BLaER1 (cell line): ENCODE measurements around the gene STXBP1.

Experiments used
- H3K27ac ChIP-seq: shearing (Covaris generic); formaldehyde crosslinking; 2 replicates; pipeline ENCODE4 v1.8.1; 2022
- H3K27me3 ChIP-seq: shearing (Covaris generic); formaldehyde crosslinking; 2 replicates; pipeline ENCODE4 v1.8.1; 2022
- H3K36me3 ChIP-seq: shearing (Covaris generic); formaldehyde crosslinking; 2 replicates; pipeline ENCODE4 v1.8.1; 2022
- H3K4me1 ChIP-seq: shearing (Covaris generic); formaldehyde crosslinking; 2 replicates; pipeline ENCODE4 v1.8.1; 2022
- H3K4me2 ChIP-seq: shearing (Covaris generic); formaldehyde crosslinking; 2 replicates; pipeline ENCODE4 v1.8.1; 2022
- H3K4me3 ChIP-seq: shearing (Covaris generic); formaldehyde crosslinking; 2 replicates; pipeline ENCODE4 v1.8.1; 2022
- H3K9ac ChIP-seq: shearing (Covaris generic); formaldehyde crosslinking; 2 replicates; pipeline ENCODE4 v1.8.1; 2022
- H3K9me3 ChIP-seq: shearing (Covaris generic); formaldehyde crosslinking; 2 replicates; pipeline ENCODE4 v1.8.1; 2022
- H4K20me1 ChIP-seq: shearing (Covaris generic); formaldehyde crosslinking; 2 replicates; pipeline ENCODE4 v1.8.1; 2022
- Cebpa-rat ChIP-seq: shearing (Covaris generic); IDR thresholded peaks from 2 replicates; pipeline ENCODE4 v1.8.1; 2022

Gene STXBP1

DNA sequence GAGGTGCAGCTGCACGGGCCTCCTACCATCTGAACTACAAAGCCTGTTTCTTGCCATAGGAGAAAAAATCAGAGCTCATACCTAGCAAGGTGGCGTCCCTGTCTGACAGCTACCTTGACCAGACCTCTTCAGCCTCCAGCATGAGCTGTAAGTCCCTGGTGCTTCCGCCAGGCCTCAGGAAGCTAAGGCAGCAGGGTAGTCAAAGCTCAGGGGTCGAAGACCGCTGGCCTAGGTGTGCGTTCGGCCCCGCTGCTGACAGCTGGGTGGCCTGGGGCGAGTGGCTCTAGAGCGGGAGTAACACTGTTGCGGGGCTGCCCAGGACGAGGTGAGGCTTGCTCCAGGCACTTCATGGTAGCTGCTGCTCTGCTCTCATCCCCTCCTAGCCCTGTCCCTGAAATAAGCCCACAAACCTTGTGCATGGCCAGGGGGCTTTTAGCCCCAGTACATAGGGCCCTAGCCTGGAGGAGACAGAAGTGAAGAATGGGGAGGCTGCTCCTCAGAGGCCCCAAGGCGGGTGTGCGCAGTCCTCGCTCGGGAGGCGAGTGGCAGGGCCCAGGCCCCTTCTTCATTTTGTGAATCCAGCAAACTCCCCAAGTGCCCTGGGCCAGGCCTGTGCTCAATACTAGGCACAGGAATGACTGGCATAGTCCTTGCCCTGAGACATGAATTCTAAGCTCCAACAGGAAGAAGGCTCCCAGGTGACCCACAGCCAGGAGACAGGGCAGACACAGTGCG lies 117.6 kb downstream of the STXBP1 start:
- peak overlapping the region; percentile 24; the same call in 1 of the 2 replicates for H3K9ac ChIP-seq
- peaks cover 42% of the 10 kb centered on the region for H3K36me3 ChIP-seq
- no peaks in the 10 kb centered on the region for H3K27me3 ChIP-seq
- no peak overlapping the region for H3K4me2 ChIP-seq
- no peak overlapping the region for H3K4me3 ChIP-seq
- H3K9me3 ChIP-seq = no peaks in the 10 kb centered on the region
- H3K27ac ChIP-seq = no peak overlapping the region
- no peak for TF ChIP-seq Cebpa-rat
- no peaks in the 10 kb centered on the region for H4K20me1 ChIP-seq
- H3K4me1 ChIP-seq = peaks cover 29% of the 10 kb centered on the region

DNA sequence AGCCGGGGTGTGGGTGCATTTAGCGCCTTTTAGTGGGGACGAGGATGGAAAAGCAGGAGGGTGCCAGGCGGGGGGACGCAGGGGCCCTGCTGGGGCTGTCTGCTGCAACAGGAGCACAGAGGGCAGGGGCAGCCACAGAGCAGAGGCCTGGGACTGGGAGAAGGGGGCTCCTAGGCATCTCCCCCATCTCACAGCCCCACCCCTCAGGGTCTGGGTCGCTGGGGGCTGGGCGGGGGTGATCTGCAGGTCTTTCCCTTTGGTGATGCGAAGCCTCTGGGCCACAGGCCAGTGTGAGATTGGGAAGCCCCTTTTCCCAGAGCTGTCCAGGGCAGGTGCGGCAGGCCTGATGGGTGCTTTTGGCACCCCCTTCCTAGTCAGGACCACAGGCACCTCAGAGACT lies 118.2 kb downstream of the STXBP1 start:
- H3K9me3 ChIP-seq = no peaks in the 10 kb centered on the region
- no peak overlapping the region for H3K4me2 ChIP-seq
- H3K27me3 ChIP-seq = no peaks in the 10 kb centered on the region
- no peak overlapping the region; the same call in 1 of the 2 replicates for H3K9ac ChIP-seq
- no peaks in the 10 kb centered on the region for H4K20me1 ChIP-seq
- H3K36me3 ChIP-seq = peaks cover 42% of the 10 kb centered on the region
- TF ChIP-seq Cebpa-rat = no peak
- peaks cover 29% of the 10 kb centered on the region for H3K4me1 ChIP-seq
- H3K4me3 ChIP-seq = no peak overlapping the region
- H3K27ac ChIP-seq = 0 out of 2 replicates have a peak overlapping the region, but pooled peaks have one; percentile 30

DNA sequence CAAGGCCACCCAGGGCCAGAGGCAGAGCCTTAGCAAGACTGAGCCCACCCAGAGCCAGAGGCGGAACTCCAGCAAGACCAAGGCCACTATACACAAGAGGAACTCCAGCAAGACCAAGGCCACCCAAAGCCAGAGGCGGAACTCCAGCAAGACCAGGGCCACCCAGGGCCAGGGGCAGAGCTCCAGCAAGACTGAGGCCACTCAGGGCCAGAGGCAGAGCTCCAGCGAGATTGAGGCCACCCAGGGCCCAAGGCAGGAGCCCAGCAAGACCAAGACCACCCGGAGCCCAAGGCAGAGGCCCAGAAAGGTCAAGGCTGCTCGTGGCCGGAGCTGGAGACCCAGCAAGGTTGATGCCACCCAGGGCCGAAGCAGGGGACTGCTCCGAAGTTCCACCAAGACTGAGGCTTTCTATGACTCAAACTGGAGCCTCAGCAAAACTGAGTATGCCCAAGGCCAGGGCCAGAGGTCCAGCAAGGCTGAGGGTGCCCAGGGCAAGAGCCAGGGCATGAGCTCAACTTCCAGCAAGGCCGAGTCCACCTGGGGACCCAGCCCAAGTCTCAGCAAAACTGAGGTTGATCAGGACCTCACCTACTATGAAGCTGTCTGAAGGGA lies 118.8 kb downstream of the STXBP1 start:
- Histone ChIP-seq H3K9me3 (no peaks in the 10 kb centered on the region), H3K27ac (peak overlapping the region; percentile 37; the same call in 1 of the 2 replicates), H3K36me3 (peaks cover 42% of the 10 kb centered on the region), H3K4me1 (peaks cover 35% of the 10 kb centered on the region), H3K4me2 (no peak overlapping the region), H3K9ac (no peak overlapping the region), H3K27me3 (no peaks in the 10 kb centered on the region), H4K20me1 (peaks cover 5% of the 10 kb centered on the region; the same call in 1 of the 2 replicates), H3K4me3 (no peak overlapping the region)
- TF ChIP-seq Cebpa-rat = no peak

GRCh38 chr9:127731938-127732337 lies 119.9 kb downstream of the STXBP1 start:
- Histone ChIP-seq H4K20me1 (peaks cover 6% of the 10 kb centered on the region; the same call in 1 of the 2 replicates), H3K36me3 (peaks cover 42% of the 10 kb centered on the region), H3K27ac (no peak overlapping the region; the same call in 1 of the 2 replicates), H3K4me3 (no peak overlapping the region), H3K4me2 (no peak overlapping the region), H3K9ac (no peak overlapping the region), H3K9me3 (no peaks in the 10 kb centered on the region), H3K27me3 (no peaks in the 10 kb centered on the region), H3K4me1 (peaks cover 45% of the 10 kb centered on the region)
- no peak for TF ChIP-seq Cebpa-rat

GRCh38 chr9:127732444-127732843 lies 120.4 kb downstream of the STXBP1 start:
- Histone ChIP-seq H3K4me2 (no peak overlapping the region), H4K20me1 (peaks cover 6% of the 10 kb centered on the region; the same call in 1 of the 2 replicates), H3K9ac (no peak overlapping the region), H3K4me1 (peaks cover 49% of the 10 kb centered on the region), H3K4me3 (no peak overlapping the region), H3K27ac (no peak overlapping the region; the same call in 1 of the 2 replicates), H3K36me3 (peaks cover 42% of the 10 kb centered on the region), H3K9me3 (no peaks in the 10 kb centered on the region), H3K27me3 (no peaks in the 10 kb centered on the region)
- TF ChIP-seq Cebpa-rat = no peak

GRCh38 chr9:127733614-127734013 lies 121.5 kb downstream of the STXBP1 start:
- Histone ChIP-seq H3K4me2 (peak overlapping the region; percentile 73), H3K4me3 (no peak overlapping the region), H3K27me3 (no peaks in the 10 kb centered on the region), H3K36me3 (peaks cover 51% of the 10 kb centered on the region), H3K9me3 (no peaks in the 10 kb centered on the region), H3K9ac (0 out of 2 replicates have a peak overlapping the region, but pooled peaks have one; percentile 45), H3K27ac (peak overlapping the region; percentile 7; the same call in 1 of the 2 replicates), H4K20me1 (peaks cover 12% of the 10 kb centered on the region), H3K4me1 (peaks cover 49% of the 10 kb centered on the region)
- TF ChIP-seq Cebpa-rat = no peak

GRCh38 chr9:127734247-127734746 lies 122.2 kb downstream of the STXBP1 start:
- H3K9me3 ChIP-seq = no peaks in the 10 kb centered on the region
- peak overlapping the region; percentile 36; the same call in 1 of the 2 replicates for H3K27ac ChIP-seq
- no peak for TF ChIP-seq Cebpa-rat
- H3K27me3 ChIP-seq = no peaks in the 10 kb centered on the region
- H3K9ac ChIP-seq = peak overlapping the region; percentile 82
- H3K4me3 ChIP-seq = peak overlapping the region; percentile 82
- peaks cover 55% of the 10 kb centered on the region for H3K36me3 ChIP-seq
- peak overlapping the region; percentile 73 for H3K4me2 ChIP-seq
- H4K20me1 ChIP-seq = peaks cover 14% of the 10 kb centered on the region
- H3K4me1 ChIP-seq = peaks cover 49% of the 10 kb centered on the region

DNA sequence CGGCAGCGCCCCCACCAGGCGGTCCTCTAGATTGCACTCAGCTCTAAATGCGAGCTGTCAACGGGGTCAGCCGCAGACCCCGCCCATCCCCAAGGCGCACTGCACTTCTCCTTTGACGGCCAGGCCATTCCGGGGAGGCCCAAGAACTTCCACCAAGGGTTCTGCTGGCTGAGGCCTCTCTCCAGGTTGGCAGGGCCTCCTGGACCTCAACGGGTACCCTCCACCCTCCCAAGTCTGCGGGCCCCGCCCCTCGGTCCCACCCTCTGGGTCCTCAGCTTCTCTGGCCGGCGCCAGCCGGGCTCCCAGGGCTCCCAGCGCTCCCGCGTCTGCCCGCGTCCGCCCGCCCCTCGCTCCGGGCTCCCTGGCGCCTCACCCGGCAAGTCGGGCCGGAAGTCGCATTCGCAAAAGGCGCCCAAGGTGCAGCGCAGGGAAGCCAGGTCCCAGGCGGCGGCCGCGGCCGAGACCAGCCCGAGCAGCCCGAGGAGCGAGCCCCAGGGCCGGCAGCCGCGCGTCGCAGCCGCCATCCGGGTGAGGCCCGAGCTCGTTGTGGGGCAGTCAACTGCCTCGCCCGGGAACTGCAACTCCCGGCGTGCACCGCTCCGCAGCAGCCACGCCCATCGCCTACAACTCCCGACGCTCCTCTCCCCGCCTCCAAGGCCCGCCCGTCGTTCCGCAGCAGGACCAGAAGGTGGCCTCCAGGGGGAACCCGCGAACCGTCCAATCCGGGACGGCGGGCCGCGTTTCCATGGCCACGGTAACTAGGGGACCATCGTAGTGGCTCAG lies 122.9 kb downstream of the STXBP1 start, which contains the start of gene TOR2A:
TOR2A (minus strand) TSS at position 548 of the 783 bp plus-strand sequence; CDS start at position 524, 24 bp downstream.
- peak within 1 kb of the TSS; percentile 82 for H3K9ac ChIP-seq
- H3K4me3 ChIP-seq = peak within 1 kb of the TSS; percentile 82
- peaks cover 57% of the 10 kb centered on the region for H3K36me3 ChIP-seq
- no peaks in the 10 kb centered on the region for H3K9me3 ChIP-seq
- H3K4me2 ChIP-seq = peak within 1 kb of the TSS; percentile 73
- no peak for TF ChIP-seq Cebpa-rat
- peaks cover 19% of the 10 kb centered on the region for H4K20me1 ChIP-seq
- H3K4me1 ChIP-seq = peaks cover 49% of the 10 kb centered on the region
- H3K27ac ChIP-seq = peak within 1 kb of the TSS; percentile 88
- no peaks in the 10 kb centered on the region for H3K27me3 ChIP-seq

DNA sequence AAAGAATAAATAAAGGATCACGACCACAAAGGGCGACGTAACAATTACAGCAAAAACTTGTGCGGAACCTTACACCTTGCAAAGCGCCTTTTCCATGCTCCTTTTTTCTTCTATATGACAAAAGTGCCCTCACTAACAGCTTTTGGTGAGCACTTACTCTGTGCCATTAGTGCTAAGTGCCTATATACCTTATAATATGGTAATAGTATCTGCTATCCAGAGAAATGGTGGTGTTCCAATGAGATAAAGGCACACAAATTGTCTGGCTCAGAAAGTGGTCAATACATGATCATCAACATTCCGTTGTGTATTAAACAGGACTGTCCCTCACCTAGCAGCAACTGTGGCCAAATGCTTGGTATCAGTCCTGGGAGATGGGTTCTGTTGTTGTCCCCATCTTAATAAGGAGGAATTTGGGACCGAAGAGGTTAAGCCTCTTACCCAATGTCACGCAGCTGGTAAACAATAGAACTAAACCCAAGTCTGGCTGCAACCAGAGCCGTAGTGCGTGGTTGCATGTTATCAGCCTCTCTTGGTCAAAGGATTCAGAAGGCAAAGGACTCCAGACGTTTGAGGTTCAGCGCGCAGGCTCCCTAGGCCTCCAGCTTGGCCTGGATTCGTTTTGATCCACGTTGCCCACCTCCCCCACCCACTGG lies 123.6 kb downstream of the STXBP1 start:
- Histone ChIP-seq H4K20me1 (peaks cover 24% of the 10 kb centered on the region), H3K4me2 (peak overlapping the region; percentile 73), H3K27me3 (no peaks in the 10 kb centered on the region), H3K4me1 (peaks cover 49% of the 10 kb centered on the region), H3K9ac (no peak overlapping the region), H3K36me3 (peaks cover 57% of the 10 kb centered on the region), H3K27ac (no peak overlapping the region), H3K9me3 (no peaks in the 10 kb centered on the region), H3K4me3 (no peak overlapping the region)
- TF ChIP-seq Cebpa-rat = no peak
